Measurements from ENCODE around the gene HECW1. TPM values are rescaled to one million over a fixed set of nuclear protein-coding genes. Genes with fewer than 3 reads are reported as not detected.

The HECW1 gene
- total and polyA plus RNA-seq, 10 of the 15 experiments (the other 5 are each of a cell fraction or from before 2014, with no cell fraction given), result under 0.01 to 0.31 (median 0.04) TPM; not detected in 3

GRCh38 chr7:43552122-43552521, 439.7 kb downstream of the HECW1 start:
- in situ Hi-C loops (cut with MboI) (no loop called here), intact Hi-C loops (cut with micrococcal nuclease; ENCODE audit: unreplicated experiment) (no loop called here)
- FAIRE-seq (no peak), ATAC-seq (no peak), DNase-seq (ENCODE audit: low read depth, low spot score) (no peak)
- Histone ChIP-seq H3K9ac (ENCODE audit: control insufficient read depth, insufficient read depth, low read length) (no peak overlapping the region), H3K27ac (ENCODE audit: control insufficient read depth, insufficient read depth) (no peak overlapping the region), H3K27me3 (replicated peaks in 1 of 2; ENCODE audit: control insufficient read depth in 2 of 2, insufficient read depth in 2 of 2, low read length in 1 of 2) (no peaks in the 10 kb centered on the region), H3K4me1 (ENCODE audit: control insufficient read depth, insufficient read depth, low read length) (no peaks in the 10 kb centered on the region), H3K36me3 (ENCODE audit: control insufficient read depth in 2 of 2, insufficient read depth in 2 of 2, low read length in 1 of 2) (no peaks in the 10 kb centered on the region), H3K9me3 (replicated peaks; ENCODE audit: control insufficient read depth, insufficient read depth, low read length) (no peaks in the 10 kb centered on the region), H3K4me3 (no peak overlapping the region), H4K20me1 (ENCODE audit: control insufficient read depth, insufficient read depth) (no peaks in the 10 kb centered on the region), H3K79me2 (ENCODE audit: control insufficient read depth, insufficient read depth, low read length) (no peaks in the 10 kb centered on the region), H2AFZ (ENCODE audit: control insufficient read depth, low read depth, low read length) (no peak overlapping the region), H3K4me2 (ENCODE audit: control insufficient read depth, insufficient read depth) (no peak overlapping the region)
- WGBS (ENCODE audit: insufficient coverage, insufficient replicate concordance, low lambda C conversion rate, missing lambda C conversion rate), result 48% methylated on average over 8 of the region's 8 CpGs
- RAD21 ChIA-PET (ENCODE audit: unreplicated experiment), result no interaction called here
- POLR2A ChIA-PET, result no interaction called here
- no peak for TF ChIP-seq EZH2 (IDR thresholded peaks at IDR 0.05; ENCODE audit: borderline replicate concordance, control insufficient read depth, low read depth, low read length)
- no peak for TF ChIP-seq PBX3 (IDR thresholded peaks at IDR 0.05; ENCODE audit: insufficient replicate concordance, low read depth, low read length)
- BruUV-seq (replicated peaks), result no TSS peak
- SMC1A ChIA-PET (ENCODE audit: uncharacterized antibody, unreplicated experiment), result interaction anchor here (1.1 kb wide), 1 partner anchor 40 kb away, joined by 3 read pairs; no protein-coding TSS in a partner anchor
- CTCF ChIA-PET, result no interaction called here

GRCh38 chr7:43553999-43554398, 441.6 kb downstream of the HECW1 start:
- intact Hi-C loops (cut with micrococcal nuclease; ENCODE audit: unreplicated experiment) (no loop called here), in situ Hi-C loops (cut with MboI) (no loop called here)
- DNase-seq (ENCODE audit: low read depth, low spot score) (no peak), FAIRE-seq (no peak), ATAC-seq (no peak)
- BruUV-seq (replicated peaks), result no TSS peak
- WGBS (ENCODE audit: insufficient coverage, insufficient replicate concordance, low lambda C conversion rate, missing lambda C conversion rate), result 79% methylated on average over 3 of the region's 3 CpGs
- ChIA-PET RAD21 (ENCODE audit: unreplicated experiment) (interaction anchor here (0.8 kb wide), 1 partner anchor 29 kb away, joined by 3 read pairs; the partner anchor contains the start of gene STK17A), SMC1A (ENCODE audit: uncharacterized antibody, unreplicated experiment) (interaction anchor here (0.8 kb wide), 1 partner anchor 17 kb away, joined by 3 read pairs; no protein-coding TSS in a partner anchor), POLR2A (no interaction called here), CTCF (no interaction called here)
- Histone ChIP-seq H3K4me1 (ENCODE audit: control insufficient read depth, insufficient read depth, low read length) (no peaks in the 10 kb centered on the region), H3K9ac (ENCODE audit: control insufficient read depth, insufficient read depth, low read length) (no peak overlapping the region), H3K27me3 (replicated peaks in 1 of 2; ENCODE audit: control insufficient read depth in 2 of 2, insufficient read depth in 2 of 2, low read length in 1 of 2) (no peaks in the 10 kb centered on the region; a peak in 1 of 4 replicates), H2AFZ (ENCODE audit: control insufficient read depth, low read depth, low read length) (no peak overlapping the region), H3K36me3 (ENCODE audit: control insufficient read depth in 2 of 2, insufficient read depth in 2 of 2, low read length in 1 of 2) (no peaks in the 10 kb centered on the region), H3K27ac (ENCODE audit: control insufficient read depth, insufficient read depth) (no peak overlapping the region), H3K4me3 (no peak overlapping the region), H3K79me2 (ENCODE audit: control insufficient read depth, insufficient read depth, low read length) (no peaks in the 10 kb centered on the region), H4K20me1 (ENCODE audit: control insufficient read depth, insufficient read depth) (no peaks in the 10 kb centered on the region; the same call in 1 of the 2 replicates), H3K9me3 (replicated peaks; ENCODE audit: control insufficient read depth, insufficient read depth, low read length) (no peaks in the 10 kb centered on the region), H3K4me2 (ENCODE audit: control insufficient read depth, insufficient read depth) (no peak overlapping the region)
- TF ChIP-seq E4F1 (IDR thresholded peaks at IDR 0.05; ENCODE audit: borderline replicate concordance, partially characterized antibody), result no peak
- TF ChIP-seq CEBPZ (IDR thresholded peaks at IDR 0.05; ENCODE audit: low read depth, low read length), result no peak
- TF ChIP-seq RUNX3 (IDR thresholded peaks at IDR 0.05; ENCODE audit: low read length), result no peak
- no peak for TF ChIP-seq ZNF207 (IDR thresholded peaks at IDR 0.05; ENCODE audit: borderline replicate concordance)
- no peak for TF ChIP-seq ATF7 (IDR thresholded peaks at IDR 0.05; ENCODE audit: low read depth)

Data from GM12878 (cell line).